ENCODE data around the gene CXCL11.

CXCL11 gene

DNA sequence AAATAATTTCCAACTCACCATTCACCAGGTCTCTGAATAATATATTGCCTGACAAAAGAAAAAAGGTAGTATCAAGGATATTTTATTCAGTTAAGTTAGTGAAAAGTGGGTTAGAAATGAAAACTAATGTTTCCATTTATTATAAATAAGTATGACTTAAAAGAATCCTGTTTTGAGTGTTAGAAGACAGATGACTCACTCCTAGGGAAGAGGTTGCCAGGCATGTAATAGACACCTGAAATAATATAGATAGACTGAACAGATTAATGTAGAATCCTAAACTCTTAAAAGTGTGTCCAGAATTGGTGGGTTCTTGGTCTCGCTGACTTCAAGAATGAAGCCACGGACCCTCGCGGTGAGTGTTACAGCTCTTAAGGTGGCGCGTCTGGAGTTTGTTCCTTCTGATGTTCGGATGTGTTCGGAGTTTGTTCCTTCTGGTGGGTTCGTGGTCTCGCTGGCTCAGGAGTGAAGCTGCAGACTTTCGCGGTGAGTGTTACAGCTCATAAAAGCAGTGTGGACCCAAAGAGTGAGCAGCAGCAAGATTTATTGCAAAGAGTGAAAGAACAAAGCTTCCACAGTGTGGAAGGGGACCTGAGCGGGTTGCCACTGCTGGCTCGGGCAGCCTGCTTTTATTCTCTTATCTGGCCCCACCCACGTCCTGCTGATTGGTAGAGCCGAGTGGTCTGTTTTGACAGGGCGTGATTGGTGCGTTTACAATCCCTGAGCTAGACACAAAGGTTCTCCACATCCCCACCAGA lies 6.5 kb upstream of the CXCL11 start:
- DNase-seq = peak; percentile 69

DNA sequence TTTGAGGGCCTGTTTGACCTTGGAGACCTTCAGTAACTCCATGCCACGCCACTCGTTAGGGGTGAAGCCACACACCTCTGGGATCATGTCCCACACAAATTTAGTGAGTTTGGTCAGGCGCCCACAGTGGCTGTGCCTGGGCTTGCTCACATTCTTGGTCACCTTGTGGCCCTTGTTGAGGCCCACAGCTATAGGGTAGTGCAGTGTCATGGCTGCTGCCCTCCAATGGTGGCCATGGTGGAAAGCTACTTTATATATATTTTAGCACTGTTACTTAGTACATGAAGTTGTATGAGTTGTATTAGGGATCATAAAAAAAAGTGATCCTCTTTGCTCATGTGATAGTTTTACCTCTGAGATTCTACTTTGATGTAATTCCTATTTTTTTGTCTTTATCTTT lies 985 bp upstream of the CXCL11 start:
- no peak for DNase-seq

DNA sequence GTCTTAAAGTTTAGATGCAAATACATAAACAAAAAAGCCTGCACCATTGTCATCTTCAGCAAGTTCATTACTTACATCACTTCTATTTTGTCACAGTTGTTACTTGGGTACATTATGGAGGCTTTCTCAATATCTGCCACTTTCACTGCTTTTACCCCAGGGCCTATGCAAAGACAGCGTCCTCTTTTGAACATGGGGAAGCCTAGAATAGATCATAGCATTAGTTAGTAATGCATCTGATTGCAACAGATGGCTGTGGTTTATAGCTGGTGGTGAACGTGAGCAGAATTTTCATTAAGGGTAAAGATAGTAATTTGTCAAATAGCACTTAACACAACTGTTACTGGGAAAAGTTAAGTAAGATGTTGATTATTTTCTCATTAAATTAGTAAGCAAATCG lies 729 bp downstream of the CXCL11 start:
- peak; percentile 31 for DNase-seq

DNA sequence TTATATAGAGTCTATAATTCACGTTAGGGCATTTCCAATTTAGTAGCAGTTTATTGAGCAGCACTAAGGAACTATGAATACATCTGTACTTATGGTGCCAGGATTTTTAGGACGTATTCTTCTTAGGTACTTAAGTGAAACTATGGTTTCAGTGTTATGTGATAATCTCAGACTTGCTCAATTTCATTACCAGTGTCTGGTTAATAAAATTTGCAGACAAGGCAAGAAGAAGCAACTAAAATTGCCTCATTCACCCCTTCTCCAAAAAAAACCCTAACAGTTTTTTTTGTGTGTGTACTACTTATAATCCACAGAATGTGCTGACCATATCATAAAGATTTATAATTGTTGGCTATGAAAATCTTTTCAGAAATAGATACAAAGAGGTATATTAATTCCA lies 6.6 kb downstream of the CXCL11 start:
- no peak for DNase-seq

DNA sequence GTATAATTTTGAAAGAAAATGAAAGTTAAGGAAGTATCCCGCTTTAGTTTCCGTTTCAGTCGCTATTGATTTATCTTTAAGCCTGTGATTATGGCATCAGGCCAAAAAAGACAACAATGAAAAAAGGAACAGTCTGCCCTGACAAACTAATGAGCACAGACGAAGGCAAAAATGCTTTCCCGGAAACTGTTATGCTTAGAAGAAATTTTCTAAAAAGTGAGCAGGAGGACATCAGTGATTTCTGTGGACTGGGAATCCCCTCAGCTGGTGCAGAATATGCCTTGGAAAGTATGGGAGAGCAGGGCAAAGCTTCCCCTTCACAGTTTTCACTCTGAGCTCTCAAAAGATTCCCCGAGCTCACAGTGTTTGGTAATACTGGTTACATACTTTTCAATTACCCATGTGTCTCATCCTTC lies 7.5 kb downstream of the CXCL11 start:
- peak; percentile 30 for DNase-seq

DNA sequence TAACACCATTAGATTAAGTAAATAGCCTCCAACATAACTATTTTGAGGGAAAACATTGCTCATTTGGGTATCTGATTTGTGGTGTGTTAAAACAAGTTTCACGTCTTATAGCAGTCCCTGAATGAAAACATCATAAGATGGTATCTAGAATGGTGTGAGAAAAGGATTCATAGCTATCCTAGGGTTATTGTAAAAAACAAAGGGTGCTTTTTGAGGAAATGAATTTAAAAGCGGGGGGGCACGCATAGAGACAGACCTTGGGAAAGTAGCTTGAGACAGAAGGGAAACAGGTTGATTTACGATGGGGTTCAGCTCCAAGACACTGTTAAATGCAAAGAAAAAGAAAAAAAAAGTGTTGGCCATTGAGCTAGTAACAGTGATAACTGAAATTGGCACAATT lies 11.8 kb downstream of the CXCL11 start:
- peak; percentile 67 for DNase-seq

DNA sequence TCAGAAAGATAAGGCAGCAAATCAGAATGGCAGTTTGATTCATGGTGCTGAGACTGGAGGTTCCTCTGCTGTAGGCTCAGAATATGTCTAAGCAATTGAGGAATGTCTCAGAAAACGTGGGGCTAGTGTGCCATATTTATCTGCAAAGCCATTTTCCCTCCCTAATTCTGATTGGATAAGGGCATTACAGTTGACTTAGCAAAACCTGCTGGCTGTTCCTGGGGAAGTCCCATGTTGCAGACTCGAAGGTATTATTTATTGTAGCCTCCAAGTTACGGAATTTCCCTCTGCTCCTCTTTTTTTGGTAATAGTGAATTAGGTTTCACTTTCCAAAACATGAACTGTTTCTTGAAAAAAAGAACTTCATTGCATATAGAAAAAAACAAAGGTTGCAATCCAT lies 12.5 kb downstream of the CXCL11 start, which contains the start of gene CXCL10:
Gene CXCL10 (minus strand): TSS at position 109 of the 400 bp plus-strand sequence. CDS start 66 bp downstream, at position 43.
- peak; percentile 69 for DNase-seq

DNA sequence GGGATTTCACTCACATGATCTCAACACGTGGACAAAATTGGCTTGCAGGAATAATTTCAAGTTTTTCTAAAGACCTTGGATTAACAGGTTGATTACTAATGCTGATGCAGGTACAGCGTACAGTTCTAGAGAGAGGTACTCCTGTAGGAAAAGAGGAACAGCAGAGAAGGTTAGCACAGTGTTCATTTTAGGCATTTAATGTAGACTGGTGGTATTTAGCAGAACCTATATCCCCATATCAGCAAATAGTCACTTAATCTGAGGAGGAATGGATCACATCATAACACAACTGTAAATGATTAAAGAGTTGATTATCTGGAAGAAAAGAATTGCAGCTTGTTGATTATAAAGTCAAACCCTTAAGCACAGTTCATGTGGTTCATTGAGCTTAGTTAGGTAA lies 13.2 kb downstream of the CXCL11 start:
- no peak for DNase-seq

DNA sequence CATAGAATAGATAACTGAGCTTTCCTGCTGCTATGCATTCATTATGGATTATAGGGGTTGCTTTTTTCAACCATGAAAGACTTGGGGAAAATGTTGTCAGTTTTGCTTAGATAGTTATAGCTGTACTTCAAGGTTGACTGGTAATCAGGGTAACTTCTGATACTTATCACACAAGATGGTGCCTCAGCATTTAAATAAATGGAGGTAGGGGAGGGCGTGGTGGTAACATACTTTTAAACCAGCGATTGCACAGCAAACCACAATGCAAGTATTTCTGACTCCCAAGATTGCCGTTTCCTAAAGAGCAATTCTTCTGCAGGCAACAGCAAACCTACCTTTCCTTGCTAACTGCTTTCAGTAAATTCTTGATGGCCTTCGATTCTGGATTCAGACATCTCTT lies 13.8 kb downstream of the CXCL11 start:
- DNase-seq = no peak

DNA sequence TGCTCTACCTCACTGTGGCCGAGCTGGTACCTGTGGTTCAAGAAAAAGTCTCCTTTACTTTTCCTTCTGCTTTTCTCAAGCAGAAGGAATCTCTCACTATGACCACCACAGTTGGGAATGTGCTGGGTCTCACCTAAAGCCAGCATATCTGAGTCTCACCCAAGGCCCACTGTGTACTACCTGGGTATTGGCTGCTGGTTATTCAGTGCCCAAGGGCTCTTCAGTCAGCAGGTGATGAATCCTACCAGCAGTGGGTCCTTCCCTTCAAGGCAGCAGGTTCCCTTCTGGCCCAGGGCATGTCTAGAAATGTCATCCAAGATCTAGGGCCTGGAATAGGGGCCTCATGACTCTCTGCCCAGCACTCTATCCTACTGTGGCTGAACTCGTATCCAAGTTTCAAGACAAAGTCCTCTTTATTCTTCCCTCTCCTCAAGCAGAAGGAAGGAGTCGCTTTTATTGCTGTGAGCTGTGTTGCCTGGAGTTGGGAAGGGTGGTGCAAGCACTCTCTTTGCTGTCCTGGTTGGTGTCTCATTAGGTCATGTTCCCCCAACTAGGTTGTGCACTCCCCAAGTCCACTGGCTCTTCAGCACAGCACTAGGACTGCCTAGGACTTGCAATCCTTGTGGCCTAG lies 18.7 kb downstream of the CXCL11 start:
- no peak for DNase-seq

DNA sequence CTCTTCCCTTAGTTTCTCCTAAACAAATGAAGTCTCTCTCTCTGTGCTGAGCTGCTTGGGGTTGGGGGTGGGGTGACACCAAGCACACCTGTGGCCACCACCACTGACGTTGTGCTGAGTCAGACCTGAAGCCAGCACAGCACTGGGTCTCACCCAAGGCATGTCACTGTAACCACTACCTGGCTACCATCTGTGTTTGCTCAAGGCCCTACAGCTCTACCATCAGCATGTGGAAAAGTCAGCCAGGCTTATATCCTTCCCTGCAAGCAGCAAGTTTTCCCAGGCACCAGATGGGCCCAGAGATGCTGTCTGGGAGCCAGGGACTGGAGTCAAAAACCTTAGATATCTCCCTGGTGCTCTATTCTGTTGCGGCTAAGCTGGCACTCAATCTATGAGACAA lies 19.5 kb downstream of the CXCL11 start:
- peak; percentile 85 for DNase-seq

DNA sequence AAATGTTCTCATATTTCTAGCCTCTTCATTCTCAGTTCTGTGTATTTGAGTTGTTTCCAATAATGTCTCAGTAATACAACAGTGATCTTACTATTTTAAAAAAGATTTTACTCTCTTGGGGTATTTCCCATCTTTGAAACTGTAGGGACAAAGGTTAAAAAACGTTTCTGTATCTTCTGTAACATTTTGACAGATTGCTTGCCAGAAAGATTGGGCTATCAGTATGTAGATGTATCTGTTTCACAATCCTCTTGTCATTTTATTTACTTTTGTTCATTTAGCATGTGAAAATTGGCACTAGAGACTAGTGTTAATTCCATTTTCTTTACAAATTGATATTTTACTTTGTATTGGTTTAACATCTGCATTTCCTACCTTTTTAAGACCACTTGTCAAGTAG lies 22.3 kb downstream of the CXCL11 start:
- DNase-seq = no peak

DNA sequence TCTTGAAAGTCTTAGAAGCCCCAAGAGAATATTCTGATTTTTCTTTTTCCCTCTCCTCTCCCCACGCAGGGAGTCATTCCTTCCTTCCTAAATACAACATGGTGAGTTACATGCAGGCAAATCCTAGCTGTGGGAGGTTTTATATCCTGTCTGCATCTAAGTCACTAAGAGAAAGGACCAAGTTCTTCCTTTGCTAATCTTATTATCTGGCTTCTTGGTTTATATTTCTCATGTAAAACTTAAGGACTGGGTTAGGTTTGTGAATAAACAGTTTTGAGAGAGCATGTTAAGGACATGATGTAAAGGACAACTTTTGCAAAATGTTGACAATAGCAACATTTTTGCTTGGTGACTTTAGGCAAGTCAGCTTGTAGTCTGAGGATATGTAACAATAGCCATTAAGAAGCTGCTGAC lies 23.5 kb downstream of the CXCL11 start:
- DNase-seq = no peak

DNA sequence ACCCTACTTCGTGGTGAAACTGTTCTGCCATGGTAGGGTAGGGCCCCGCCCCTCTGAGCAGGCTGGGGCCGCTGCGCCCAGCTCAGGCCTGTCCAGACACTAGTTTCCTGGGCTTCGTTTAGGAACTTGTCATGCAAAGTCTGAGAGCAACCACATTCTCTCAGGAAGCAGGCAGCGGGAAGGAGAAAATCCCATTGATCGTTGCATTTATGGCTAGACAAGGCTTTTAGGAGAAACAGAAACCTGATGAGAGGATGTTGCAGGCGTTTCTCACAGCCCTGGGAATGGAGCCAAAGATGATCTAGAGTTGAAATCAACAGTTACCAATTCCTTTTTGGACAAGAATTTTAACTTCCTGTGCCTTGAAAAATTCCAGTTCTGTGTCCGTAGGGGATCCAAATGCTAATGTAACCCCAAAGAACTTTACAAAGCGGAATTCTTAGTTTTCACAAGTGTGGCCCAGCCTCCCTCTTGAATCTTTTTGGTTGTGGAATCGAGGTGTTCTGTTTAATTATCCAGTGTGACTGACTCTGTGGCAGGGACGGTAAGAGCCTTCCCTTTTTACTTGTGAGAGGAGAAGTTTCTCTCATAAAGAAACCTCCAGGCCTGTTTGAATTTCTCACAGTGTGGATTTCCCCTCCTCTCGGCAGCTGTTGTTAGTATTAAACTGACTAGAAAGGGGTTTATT lies 24.0 kb downstream of the CXCL11 start:
- peak; percentile 47 for DNase-seq

DNA sequence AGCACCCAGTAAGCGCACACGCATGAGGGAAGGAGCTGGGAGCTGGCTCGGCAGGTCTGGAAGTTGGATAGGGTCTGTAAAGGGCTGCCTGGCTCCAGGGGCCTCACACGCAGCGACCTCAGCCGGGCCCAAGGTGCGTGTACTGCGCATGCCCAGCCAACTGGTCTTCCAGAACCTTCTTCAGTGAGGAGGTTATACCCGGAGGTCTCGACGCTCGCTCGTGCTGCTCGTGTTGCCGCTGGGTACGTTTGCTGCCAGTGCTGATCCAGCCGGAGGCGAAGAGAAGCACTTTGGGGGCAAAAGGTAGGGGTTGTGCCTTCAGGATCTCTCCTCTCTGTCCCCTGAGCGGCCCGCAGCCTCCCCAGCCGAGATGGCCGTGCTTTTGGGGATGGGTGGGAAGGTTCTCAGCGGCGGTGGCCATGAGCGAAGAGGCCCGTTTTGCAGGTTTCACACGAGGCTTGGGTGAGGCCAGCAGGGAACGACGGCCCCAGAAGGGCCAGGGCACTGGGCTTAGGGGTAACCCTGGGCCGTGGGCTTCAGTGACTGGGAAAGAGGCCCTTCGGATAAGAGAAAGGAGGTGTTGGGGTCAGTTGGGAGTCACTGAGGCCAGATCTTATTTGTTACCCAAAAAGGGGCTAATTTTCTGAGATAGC lies 24.7 kb downstream of the CXCL11 start:
- no peak for DNase-seq

DNA sequence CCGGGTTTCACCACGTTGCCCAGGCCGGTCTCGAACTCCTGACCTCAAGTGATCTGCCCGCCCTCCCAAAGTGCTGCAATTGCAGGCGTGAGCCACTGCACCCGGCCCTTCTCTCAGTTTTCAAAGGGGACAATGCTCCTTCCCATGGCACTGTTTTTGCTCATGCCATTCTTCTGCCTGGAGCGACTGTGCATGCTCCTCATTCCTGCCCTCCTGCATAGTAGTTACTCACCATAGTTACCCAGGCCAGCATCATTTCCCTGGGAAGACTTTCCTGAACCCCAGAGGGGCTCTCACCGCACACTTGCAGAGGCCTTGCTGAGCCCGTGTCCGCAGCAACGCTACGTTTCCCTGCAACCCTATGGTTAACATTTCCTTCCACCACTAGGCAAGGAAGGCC lies 25.3 kb downstream of the CXCL11 start:
- DNase-seq = no peak

DNA sequence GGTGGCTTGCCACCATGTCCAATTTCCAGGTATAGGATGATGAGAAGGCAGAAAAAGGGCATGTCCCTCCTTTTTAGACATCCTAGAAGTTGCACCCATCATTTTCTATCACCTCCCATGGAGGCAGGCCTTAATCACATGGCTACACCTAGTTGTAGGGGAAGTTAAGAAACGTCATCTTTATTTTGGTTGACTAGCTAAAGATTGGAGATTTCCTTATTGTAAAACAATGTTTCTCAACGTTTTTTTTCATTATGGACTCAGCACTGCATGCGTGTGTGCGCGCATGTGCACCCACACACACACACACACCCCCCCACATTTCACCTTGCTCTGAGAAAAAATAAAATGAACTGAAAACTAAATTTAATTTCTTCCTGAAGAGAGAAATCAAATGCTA lies 26.6 kb downstream of the CXCL11 start:
- DNase-seq = no peak

DNA sequence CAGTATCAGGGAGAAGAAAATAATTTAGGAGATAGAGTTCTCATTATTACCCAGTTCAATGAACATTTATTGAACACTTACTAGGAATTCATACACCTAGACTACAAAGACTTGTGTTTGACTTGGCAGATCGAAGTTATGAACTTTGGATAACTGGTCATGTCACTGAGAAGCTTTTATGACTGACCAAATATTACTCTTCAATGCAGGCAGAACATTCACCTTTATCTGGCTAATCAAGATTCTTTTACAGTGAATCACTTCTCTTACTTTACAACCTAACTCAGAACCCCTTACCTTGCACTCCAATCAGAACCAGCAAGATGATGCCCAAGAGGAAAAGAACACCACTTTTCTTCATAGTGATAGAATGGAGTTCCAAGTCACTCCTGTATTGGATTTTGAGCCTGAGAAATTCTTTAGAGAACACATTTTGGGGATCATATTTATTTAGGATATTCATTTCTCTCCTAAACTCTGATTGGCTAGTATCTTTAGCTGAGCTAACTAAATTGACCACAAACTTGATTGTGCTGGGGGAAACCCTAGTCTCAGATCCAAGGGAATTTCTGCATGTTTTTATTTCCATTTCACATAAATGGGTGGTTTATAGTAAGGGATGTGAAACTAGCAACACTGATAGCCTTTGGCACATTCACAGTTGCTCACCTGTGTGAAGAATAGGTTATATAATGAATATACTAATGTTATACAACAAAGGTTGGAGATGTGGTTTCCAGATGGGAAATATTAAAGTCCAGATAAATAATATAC lies 28.6 kb downstream of the CXCL11 start, which contains the start of gene CXCL9:
Gene CXCL9 (minus strand): TSS at position 421 of the 774 bp plus-strand sequence. CDS start 60 bp downstream, at position 361.
- no peak for DNase-seq

DNA sequence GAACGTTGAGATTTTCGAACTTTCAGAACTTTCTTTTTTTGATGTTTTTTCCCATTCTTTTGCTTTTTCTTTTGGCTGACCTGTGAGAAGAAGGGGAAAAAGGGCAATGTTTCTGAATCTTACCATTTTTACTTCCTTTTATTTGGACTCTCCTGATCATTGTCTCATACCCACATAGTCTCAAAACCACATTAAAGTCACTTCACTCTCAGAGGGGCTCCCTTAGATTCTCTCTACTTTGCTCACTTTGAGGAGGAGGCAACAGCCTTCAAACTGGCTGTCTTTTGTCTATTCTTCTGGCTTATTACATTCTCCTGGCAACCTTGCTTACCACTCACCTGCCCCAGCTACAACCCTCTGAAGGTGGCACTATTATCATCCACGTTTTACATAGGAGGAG lies 32.2 kb downstream of the CXCL11 start:
- no peak for DNase-seq

DNA sequence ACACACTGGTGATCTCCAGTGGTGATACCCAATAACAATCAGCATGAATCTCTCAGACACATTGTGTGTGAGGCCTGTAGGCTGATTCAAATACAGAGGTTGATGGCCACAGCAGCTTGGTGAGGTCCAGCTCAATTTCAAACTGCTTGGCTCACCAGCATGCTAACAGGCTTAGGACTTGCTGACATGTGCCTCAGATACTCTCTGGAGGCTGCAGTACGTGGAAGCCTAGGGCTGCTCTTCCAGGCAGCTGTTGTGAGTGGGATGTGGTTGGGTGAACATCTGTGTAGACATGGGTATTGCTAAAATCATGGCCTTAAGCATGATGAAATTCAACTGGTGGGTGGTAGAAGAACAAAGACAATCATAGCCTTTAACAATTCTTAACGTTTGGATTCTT lies 32.8 kb downstream of the CXCL11 start:
- DNase-seq = no peak

DNA sequence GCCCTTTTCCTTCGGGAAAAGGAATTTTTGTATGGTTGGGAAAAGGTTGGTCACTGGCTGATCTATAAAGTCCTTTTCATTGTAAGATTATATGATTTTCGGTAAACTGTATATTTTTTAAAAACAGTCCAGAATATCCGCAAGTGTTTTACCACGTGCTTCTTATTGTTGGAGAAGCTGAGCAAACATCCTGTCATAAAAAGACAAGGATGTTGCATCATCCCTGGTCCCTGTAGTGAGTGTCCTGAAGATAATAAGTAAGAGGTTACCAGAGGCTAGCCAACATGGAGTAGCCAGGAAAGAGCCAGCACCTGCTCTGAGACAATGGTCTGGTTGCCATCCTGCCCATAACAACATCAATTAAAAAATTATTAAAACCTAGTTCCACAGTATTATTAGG lies 33.7 kb downstream of the CXCL11 start:
- DNase-seq = no peak

DNA sequence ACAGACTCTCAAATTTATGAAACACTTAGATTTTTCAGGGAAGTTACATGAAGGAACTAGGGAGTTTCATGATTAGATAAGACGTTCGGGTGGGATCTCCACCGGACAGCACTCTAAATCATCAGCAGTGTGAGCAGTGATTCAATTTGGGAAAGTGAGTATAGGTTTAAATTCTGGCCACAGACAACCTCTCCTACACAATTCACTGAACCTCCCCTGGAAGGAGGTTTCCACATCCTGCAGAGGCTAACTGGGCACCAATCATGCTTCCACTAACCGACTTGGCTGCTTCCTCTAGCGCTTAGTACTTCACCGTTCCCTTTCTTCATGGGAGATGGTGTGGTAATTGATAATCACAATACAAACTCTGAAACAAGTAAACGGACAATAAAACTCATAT lies 34.2 kb downstream of the CXCL11 start:
- no peak for DNase-seq

DNA sequence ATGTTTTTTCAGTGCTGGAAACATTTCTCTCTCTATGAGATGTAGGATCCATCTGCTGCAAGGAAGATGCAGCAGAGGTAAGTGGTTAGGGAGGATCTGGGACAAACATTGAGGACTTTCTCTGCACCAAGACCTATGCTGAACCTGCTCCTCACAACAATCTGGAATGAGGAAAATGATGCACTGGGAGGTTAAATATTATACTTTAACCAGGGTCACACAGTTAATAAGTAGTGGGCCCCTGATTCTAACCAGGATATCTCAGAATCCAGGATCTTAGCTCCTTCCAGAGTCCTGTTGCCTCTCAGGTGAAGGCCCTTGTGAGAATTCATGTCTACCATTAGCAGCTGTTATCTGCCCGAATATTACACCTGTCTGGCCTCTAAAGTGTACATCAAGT lies 35.6 kb downstream of the CXCL11 start:
- no peak for DNase-seq
